GM23248 (cell line): ENCODE data around the gene TRIOBP. TPM values are rescaled to one million over a fixed set of nuclear protein-coding genes. Genes with fewer than 3 reads are reported as not detected.

Experiments
- DNase-seq: peaks from one replicate; pipeline ENCODE4 v3.0.0-alpha.2; 2015
- H2AFZ ChIP-seq: fragments of 200-600 bp; sonication (generic); 2 replicates; pipeline ENCODE4 v1.6.1; 2016; ENCODE audit warnings: antibody characterized with exemption
- H3F3A ChIP-seq: fragments of 200-600 bp; sonication (generic); 2 replicates; pipeline ENCODE4 v1.6.1; 2016; ENCODE audit warnings: mild to moderate bottlenecking, antibody characterized with exemption, mixed run types; ENCODE audit not compliant: insufficient read depth
- H3K27ac ChIP-seq: fragments of 200-600 bp; sonication (generic); 2 replicates; pipeline ENCODE4 v1.5.1; 2016; ENCODE audit warnings: mild to moderate bottlenecking
- H3K27me3 ChIP-seq: fragments of 200-600 bp; sonication (generic); replicated peaks from 2 replicates; pipeline ENCODE4 v1.6.1; 2016; ENCODE audit warnings: mild to moderate bottlenecking; ENCODE audit not compliant: insufficient read depth
- H3K36me3 ChIP-seq: fragments of 200-600 bp; sonication (generic); 2 replicates; pipeline ENCODE4 v1.6.1; 2016; ENCODE audit warnings: low read depth, mild to moderate bottlenecking
- H3K4me1 ChIP-seq: fragments of 200-600 bp; sonication (generic); 2 replicates; pipeline ENCODE4 v1.6.1; 2016; ENCODE audit warnings: mild to moderate bottlenecking; ENCODE audit not compliant: insufficient read depth
- H3K4me2 ChIP-seq: fragments of 200-600 bp; sonication (generic); one replicate; pipeline ENCODE4 v1.6.1; 2016; ENCODE audit warnings: mild to moderate bottlenecking; ENCODE audit not compliant: unreplicated experiment
- H3K4me3 ChIP-seq: fragments of 200-600 bp; sonication (generic); 2 replicates; pipeline ENCODE4 v1.5.1; 2016; ENCODE audit warnings: mild to moderate bottlenecking
- H3K79me2 ChIP-seq: fragments of 200-600 bp; sonication (generic); 2 replicates; pipeline ENCODE4 v1.6.1; 2016; ENCODE audit warnings: mild to moderate bottlenecking; ENCODE audit not compliant: insufficient read depth
- H3K9ac ChIP-seq: fragments of 200-600 bp; sonication (generic); 2 replicates; pipeline ENCODE4 v1.6.1; 2016; ENCODE audit warnings: mild to moderate bottlenecking
- H3K9me2 ChIP-seq: fragments of 200-600 bp; sonication (generic); 2 replicates; pipeline ENCODE4 v1.6.1; 2016; ENCODE audit warnings: mixed run types, mild to moderate bottlenecking, moderate library complexity; ENCODE audit not compliant: insufficient read depth
- H3K9me3 ChIP-seq: fragments of 200-600 bp; sonication (generic); one replicate; pipeline ENCODE4 v1.6.1; 2017; ENCODE audit warnings: low read depth
- H4K20me1 ChIP-seq: fragments of 200-600 bp; sonication (generic); 2 replicates; pipeline ENCODE4 v1.6.0; 2016; ENCODE audit not compliant: insufficient read depth
- EZH2 ChIP-seq: fragments of 200-600 bp; sonication (generic); IDR thresholded peaks from 2 replicates; pipeline ENCODE4 v1.6.1; 2018; ENCODE audit warnings: antibody characterized with exemption, mild to moderate bottlenecking; ENCODE audit not compliant: insufficient read depth, poor library complexity, severe bottlenecking
- EZH2phosphoT487 ChIP-seq: fragments of 200-600 bp; sonication (generic); IDR thresholded peaks from 2 replicates; pipeline ENCODE4 v1.6.1; 2018; ENCODE audit warnings: antibody characterized with exemption, moderate library complexity, mild to moderate bottlenecking, low read depth; ENCODE audit not compliant: insufficient read depth
- WGBS, 2 experiments: methylation state at CpG; one replicate each; pipeline ENCODE4 v1.1.6; 2015 to 2017; ENCODE audit warnings: low lambda C conversion rate in 2 of 2, low coverage in 1 of 2; ENCODE audit errors: missing lambda C conversion rate in 2 of 2; 5-methylcytosine and 5-hydroxymethylcytosine counted together
- in situ Hi-C: fragments of 300-500 bp; cut with MboI; formaldehyde crosslinking; loops from 2 replicates; pipeline ENCODE4 v1.15.0; 2020
- polyA plus RNA-seq: library from polyadenylated mRNA; unstranded; fragments of >200 nt; fragmentation: Nextera tagmentation; extraction: Ambion mirVana; gene quantifications from 2 replicates; pipeline ENCODE4 v1.2.1, GENCODE V29; 2016
- total RNA-seq: library from RNA; depleted of rRNA; stranded (reverse); fragments of >200 nt; shearing (Covaris generic); gene quantifications from 2 replicates; pipeline ENCODE4 v1.2.3, GENCODE V29; 2014

TRIOBP gene
- total and polyA plus RNA-seq, 2 experiments from 2014 or later: 123 to 135 TPM

GRCh38 chr22:37803195-37803638 is 106.4 kb downstream of the TRIOBP start:
- H3K27ac ChIP-seq: no peak overlapping the region
- TF ChIP-seq EZH2phosphoT487 (no peak), EZH2 (no peak)
- H3K36me3 ChIP-seq: no peaks in the 10 kb centered on the region
- no peak overlapping the region for H3K9ac ChIP-seq
- peak overlapping the region; percentile 96 for H2AFZ ChIP-seq
- no peak for DNase-seq
- H3K4me3 ChIP-seq: peak overlapping the region; percentile 75
- peaks cover 14% of the 10 kb centered on the region for H3F3A ChIP-seq
- H3K79me2 ChIP-seq: 0 out of 2 replicates have a peak, but pooled peaks cover 8% of the 10 kb centered on the region
- no peaks in the 10 kb centered on the region for H4K20me1 ChIP-seq
- H3K4me1 ChIP-seq: peaks cover 11% of the 10 kb centered on the region
- peak overlapping the region; percentile 96 for H3K4me2 ChIP-seq
- H3K27me3 ChIP-seq: no peaks in the 10 kb centered on the region
- no peaks in the 10 kb centered on the region for H3K9me3 ChIP-seq
- whole genome bisulfite sequencing, 2 experiments: 44 to 47% methylated on average over 16 of the region's 16 CpGs
- in situ Hi-C loops: no loop called here
- H3K9me2 ChIP-seq: no peaks in the 10 kb centered on the region

- Histone ChIP-seq H3K4me3 (no peak overlapping the region), H3K9me3 (no peaks in the 10 kb centered on the region), H2AFZ (peak overlapping the region; percentile 54), H3K4me1 (peaks cover 11% of the 10 kb centered on the region), H3K9me2 (no peaks in the 10 kb centered on the region), H3K9ac (peak overlapping the region; percentile 88), H3K27me3 (no peaks in the 10 kb centered on the region), H3K27ac (no peak overlapping the region), H3K4me2 (no peak overlapping the region), H3F3A (peaks cover 14% of the 10 kb centered on the region), H3K79me2 (peaks cover 14% of the 10 kb centered on the region; the same call in 1 of the 2 replicates), H3K36me3 (no peaks in the 10 kb centered on the region), H4K20me1 (no peaks in the 10 kb centered on the region)
- in situ Hi-C loops: no loop called here
- no peak for TF ChIP-seq EZH2
- TF ChIP-seq EZH2phosphoT487: no peak
- WGBS, 2 experiments: 57 to 58% methylated on average over 34 of the region's 34 CpGs
- no peak for DNase-seq
These were observed 106.9 kb downstream of the TRIOBP start for GRCh38 chr22:37803639-37804351.

- H2AFZ ChIP-seq: peak overlapping the region; percentile 54
- no peaks in the 10 kb centered on the region for H3K36me3 ChIP-seq
These were observed 107.6 kb downstream of the TRIOBP start for GRCh38 chr22:37804352-37804880.

GRCh38 chr22:37804881-37805809 is 108.3 kb downstream of the TRIOBP start:
- Histone ChIP-seq H3K4me3 (peak overlapping the region; percentile 76), H3K79me2 (peaks cover 20% of the 10 kb centered on the region; the same call in 1 of the 2 replicates), H3K36me3 (no peaks in the 10 kb centered on the region), H3K4me1 (peaks cover 11% of the 10 kb centered on the region), H3K27me3 (no peaks in the 10 kb centered on the region), H3K9me3 (no peaks in the 10 kb centered on the region), H3K9me2 (no peaks in the 10 kb centered on the region), H3K4me2 (peak overlapping the region; percentile 98), H3F3A (peaks cover 14% of the 10 kb centered on the region), H2AFZ (peak overlapping the region; percentile 78), H4K20me1 (no peaks in the 10 kb centered on the region), H3K27ac (peak overlapping the region; percentile 74), H3K9ac (peak overlapping the region; percentile 88)
- in situ Hi-C loops: no loop called here
- 2% methylated on average over 40 to 74 of the region's 87 CpGs for WGBS, 2 experiments
- no peak for TF ChIP-seq EZH2phosphoT487
- TF ChIP-seq EZH2: no peak
- peak; percentile 88 for DNase-seq

More at GRCh38 chr22:37804352-37804880, 107.6 kb downstream of the TRIOBP start:
- DNase-seq: peak; percentile 42
- H3K9me2 ChIP-seq: no peaks in the 10 kb centered on the region
- H3F3A ChIP-seq: peaks cover 14% of the 10 kb centered on the region
- H3K4me3 ChIP-seq: peak overlapping the region; percentile 76
- H3K9ac ChIP-seq: peak overlapping the region; percentile 88
- H3K79me2 ChIP-seq: peaks cover 20% of the 10 kb centered on the region; the same call in 1 of the 2 replicates
- H4K20me1 ChIP-seq: no peaks in the 10 kb centered on the region
- 2 to 4% methylated on average over 14 to 20 of the region's 29 CpGs for WGBS, 2 experiments
- H3K4me1 ChIP-seq: peaks cover 11% of the 10 kb centered on the region
- no peaks in the 10 kb centered on the region for H3K27me3 ChIP-seq
- no peaks in the 10 kb centered on the region for H3K9me3 ChIP-seq
- no peak for TF ChIP-seq EZH2
- no peak for TF ChIP-seq EZH2phosphoT487
- in situ Hi-C loops: no loop called here
- H3K27ac ChIP-seq: peak overlapping the region; percentile 74; the same call in 1 of the 2 replicates
- peak overlapping the region; percentile 98 for H3K4me2 ChIP-seq
